HepG2 (cell line): ENCODE results near the gene EP300. TPM values are rescaled to one million over a fixed set of nuclear protein-coding genes. Genes with fewer than 3 reads are reported as not detected.

Source experiments
- CBX2 ChIP-seq, 2 experiments: fragments of 200-600 bp in 1 of 2; sonication (generic); formaldehyde crosslinking in 1 of 2; IDR thresholded peaks; 2 replicates each; pipeline versions ENCODE4 v1.7.0 to v1.8.1; 2018 to 2022; ENCODE audit warnings: low read depth in 2 of 2, low read length in 1 of 2, mild to moderate bottlenecking in 1 of 2, missing genetic modification reagents in 1 of 2
- CHCHD3 ChIP-seq: sonication (generic); formaldehyde crosslinking; IDR thresholded peaks from 2 replicates; pipeline ENCODE4 v1.8.0; 2022; ENCODE audit warnings: mild to moderate bottlenecking, missing genetic modification reagents, moderate library complexity
- CREM ChIP-seq, 2 experiments: sonication (generic) in 1 of 2; formaldehyde crosslinking in 1 of 2; IDR thresholded peaks; 2 replicates each; pipeline versions ENCODE4 v1.4.0 to v1.6.1; 2016 to 2020; ENCODE audit warnings: antibody characterized with exemption in 1 of 2, mild to moderate bottlenecking in 1 of 2, missing genetic modification reagents in 1 of 2
- PHF5A ChIP-seq: IDR thresholded peaks from one replicate; pipeline ENCODE4 v1.6.1; 2018; ENCODE audit warnings: low read depth, missing genetic modification reagents; ENCODE audit not compliant: unreplicated experiment
- POLR2AphosphoS2 ChIP-seq: IDR thresholded peaks from 2 replicates; pipeline ENCODE4 v1.6.1; 2011; ENCODE audit warnings: low read depth, low read length, improper control_type of control experiment
- SP4 ChIP-seq: sonication (generic); formaldehyde crosslinking; IDR thresholded peaks from 2 replicates; pipeline ENCODE4 v1.8.1; 2023; ENCODE audit warnings: mild to moderate bottlenecking, missing genetic modification reagents
- SRY ChIP-seq: sonication (generic); formaldehyde crosslinking; IDR thresholded peaks from 2 replicates; pipeline ENCODE4 v1.8.0; 2022; ENCODE audit warnings: mild to moderate bottlenecking, missing genetic modification reagents
- SUZ12 ChIP-seq: fragments of 150-350 bp; IDR thresholded peaks from 2 replicates; pipeline ENCODE4 v1.6.1; 2014; ENCODE audit warnings: low read depth, low read length
- SYNCRIP ChIP-seq: fragments of 200-400 bp; formaldehyde crosslinking; IDR thresholded peaks from 2 replicates; pipeline ENCODE4 v1.6.1; 2018; ENCODE audit warnings: mild to moderate bottlenecking, low read depth, low read length; ENCODE audit not compliant: insufficient read depth
- TBX2 ChIP-seq: sonication (generic); formaldehyde crosslinking; IDR thresholded peaks from 2 replicates; pipeline ENCODE4 v1.5.0; 2020; ENCODE audit warnings: missing genetic modification reagents, mild to moderate bottlenecking, borderline replicate concordance
- TGIF2 ChIP-seq: IDR thresholded peaks from 2 replicates; pipeline ENCODE4 v1.6.1; 2016; ENCODE audit warnings: control low read depth, missing compliant biosample characterization
- ZFP62 ChIP-seq: sonication (generic); formaldehyde crosslinking; IDR thresholded peaks from 2 replicates; pipeline ENCODE4 v1.4.0; 2020; ENCODE audit warnings: missing genetic modification reagents
- ZNF777 ChIP-seq: sonication (generic); formaldehyde crosslinking; IDR thresholded peaks from 2 replicates; pipeline ENCODE4 v1.4.0; 2020; ENCODE audit warnings: missing genetic modification reagents
- polyA plus RNA-seq, 8 experiments: library from polyadenylated mRNA; depleted of rRNA in 3 of 8; stranded (reverse) in 7 of 8; unstranded in 1 of 8; fragments of >200 nt; fragmentation: Illumina TruSeq in 4 of 8; extraction: Trizol in 4 of 8; gene quantifications; 2 replicates each; pipeline versions ENCODE4 v1.2.1 to v1.2.3, GENCODE V29; 2011 to 2016; ENCODE audit warnings: low read depth in 4 of 8, missing spikeins in 1 of 8, mixed read lengths in 1 of 8; ENCODE audit not compliant: insufficient read depth in 1 of 8
- total RNA-seq, 5 experiments: library from RNA; depleted of rRNA; stranded (reverse); fragments of >200 nt; fragmentation: Illumina TruSeq; extraction: Trizol; gene quantifications; 2 replicates each; pipeline ENCODE4 v1.2.3, GENCODE V29; 2016; ENCODE audit warnings: low read depth in 1 of 5
- TF ChIP-seq, protein P1 (sequence below): conservative IDR thresholded peaks from 2 replicates; pipeline ENCODE4 v1.6.1; 2018; ENCODE audit warnings: missing genetic modification reagents
- TF ChIP-seq, protein P2 (sequence below): sonication (generic); formaldehyde crosslinking; IDR thresholded peaks from 2 replicates; pipeline ENCODE4 v1.5.0; 2020; ENCODE audit warnings: mild to moderate bottlenecking, missing genetic modification reagents, borderline replicate concordance
- TF ChIP-seq, protein P3 (sequence below): sonication (generic); formaldehyde crosslinking; IDR thresholded peaks from 2 replicates; pipeline ENCODE4 v1.5.1; 2020; ENCODE audit warnings: missing genetic modification reagents, mild to moderate bottlenecking, borderline replicate concordance
- TF ChIP-seq, protein P4 (sequence below): fragments of 450-650 bp; IDR thresholded peaks from 2 replicates; pipeline ENCODE4 v1.6.1; 2016
- TF ChIP-seq, protein P5 (sequence below): sonication (generic); formaldehyde crosslinking; conservative IDR thresholded peaks from 2 replicates; pipeline ENCODE4 v1.8.0; 2022; ENCODE audit warnings: mild to moderate bottlenecking, moderate library complexity, missing genetic modification reagents

Gene EP300
- total and polyA plus RNA-seq, 2 of the 13 experiments (the other 11 are each of a cell fraction or from before 2014, with no cell fraction given) = 13.6 to 14.9 TPM

DNA sequence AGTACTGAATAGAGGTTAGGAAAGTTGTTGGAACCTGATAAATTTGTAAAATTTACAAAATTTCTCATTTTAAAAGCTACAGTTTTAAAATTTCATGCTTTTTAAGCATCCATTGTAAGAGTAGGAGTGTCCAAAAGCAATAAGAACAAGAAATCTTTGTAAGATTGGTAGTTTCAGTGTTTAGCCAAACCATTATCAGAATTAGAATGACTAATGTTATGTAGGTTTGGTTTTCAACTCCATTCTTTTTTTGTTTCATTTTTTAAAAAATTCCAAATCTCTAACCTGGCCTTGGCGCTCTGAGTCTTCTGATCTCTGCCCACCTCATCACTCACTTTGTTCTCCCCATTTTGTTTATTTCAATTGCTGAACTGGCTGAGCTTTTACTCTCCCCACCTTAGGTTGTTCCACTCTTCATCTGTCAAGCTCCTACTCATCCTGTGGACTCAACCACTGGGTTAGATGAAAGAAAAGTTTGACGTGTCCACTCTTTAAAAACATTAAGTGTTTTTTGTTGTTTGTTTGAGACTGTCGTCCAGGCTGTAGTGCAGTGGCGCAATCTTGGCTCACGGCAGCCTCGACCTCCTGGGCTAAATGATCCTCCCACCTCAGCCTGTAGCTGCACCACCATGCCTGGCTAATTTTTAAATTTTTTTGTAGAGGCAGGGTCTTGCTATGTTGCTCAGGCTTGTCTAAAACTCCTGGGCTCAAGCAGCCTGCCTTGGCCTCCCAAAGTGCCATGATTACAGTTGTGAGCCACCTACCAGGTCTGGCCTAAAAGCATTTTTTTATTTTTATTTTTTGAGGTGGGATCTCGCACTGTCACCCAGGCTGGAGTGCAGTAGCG is 14.0 kb downstream of the EP300 start (continued):
- TF ChIP-seq, protein P1, sequence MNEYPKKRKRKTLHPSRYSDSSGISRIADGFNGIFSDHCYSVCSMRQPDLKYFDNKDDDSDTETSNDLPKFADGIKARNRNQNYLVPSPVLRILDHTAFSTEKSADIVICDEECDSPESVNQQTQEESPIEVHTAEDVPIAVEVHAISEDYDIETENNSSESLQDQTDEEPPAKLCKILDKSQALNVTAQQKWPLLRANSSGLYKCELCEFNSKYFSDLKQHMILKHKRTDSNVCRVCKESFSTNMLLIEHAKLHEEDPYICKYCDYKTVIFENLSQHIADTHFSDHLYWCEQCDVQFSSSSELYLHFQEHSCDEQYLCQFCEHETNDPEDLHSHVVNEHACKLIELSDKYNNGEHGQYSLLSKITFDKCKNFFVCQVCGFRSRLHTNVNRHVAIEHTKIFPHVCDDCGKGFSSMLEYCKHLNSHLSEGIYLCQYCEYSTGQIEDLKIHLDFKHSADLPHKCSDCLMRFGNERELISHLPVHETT (CRISPR knock-in tag) = no peak
- no peak for TF ChIP-seq ZFP62 (CRISPR knock-in tag)
- no peak for TF ChIP-seq PHF5A
- no peak for TF ChIP-seq SRY (CRISPR knock-in tag)
- no peak for TF ChIP-seq CHCHD3 (CRISPR knock-in tag)
- TF ChIP-seq, protein P2, sequence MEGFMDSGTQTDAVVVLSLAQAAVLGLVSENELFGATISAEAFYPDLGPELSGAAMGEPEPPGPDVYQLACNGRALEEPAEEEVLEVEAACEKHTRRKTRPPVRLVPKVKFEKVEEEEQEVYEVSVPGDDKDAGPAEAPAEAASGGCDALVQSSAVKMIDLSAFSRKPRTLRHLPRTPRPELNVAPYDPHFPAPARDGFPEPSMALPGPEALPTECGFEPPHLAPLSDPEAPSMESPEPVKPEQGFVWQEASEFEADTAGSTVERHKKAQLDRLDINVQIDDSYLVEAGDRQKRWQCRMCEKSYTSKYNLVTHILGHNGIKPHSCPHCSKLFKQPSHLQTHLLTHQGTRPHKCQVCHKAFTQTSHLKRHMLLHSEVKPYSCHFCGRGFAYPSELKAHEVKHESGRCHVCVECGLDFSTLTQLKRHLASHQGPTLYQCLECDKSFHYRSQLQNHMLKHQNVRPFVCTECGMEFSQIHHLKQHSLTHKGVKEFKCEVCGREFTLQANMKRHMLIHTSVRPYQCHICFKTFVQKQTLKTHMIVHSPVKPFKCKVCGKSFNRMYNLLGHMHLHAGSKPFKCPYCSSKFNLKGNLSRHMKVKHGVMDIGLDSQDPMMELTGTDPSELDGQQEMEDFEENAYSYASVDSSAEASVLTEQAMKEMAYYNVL (CRISPR knock-in tag) = 0 out of 2 replicates have a peak, but pooled peaks have one; percentile 40
- no peak for TF ChIP-seq SUZ12
- no peak for TF ChIP-seq SP4 (CRISPR knock-in tag)
- TF ChIP-seq POLR2AphosphoS2 = no peak
- TF ChIP-seq CBX2 (IDR thresholded peaks at IDR 0.05; ENCODE audit: low read depth, low read length) = no peak
- TF ChIP-seq CBX2 (CRISPR knock-in tag; IDR thresholded peaks at IDR 0.05; ENCODE audit: low read depth) = no peak
- TF ChIP-seq SYNCRIP = no peak
- TF ChIP-seq CREM (IDR thresholded peaks at IDR 0.05) = peak; percentile 38; the same call in 1 of the 2 replicates
- TF ChIP-seq CREM (CRISPR knock-in tag; IDR thresholded peaks at IDR 0.05) = no peak
- TF ChIP-seq, protein P3, sequence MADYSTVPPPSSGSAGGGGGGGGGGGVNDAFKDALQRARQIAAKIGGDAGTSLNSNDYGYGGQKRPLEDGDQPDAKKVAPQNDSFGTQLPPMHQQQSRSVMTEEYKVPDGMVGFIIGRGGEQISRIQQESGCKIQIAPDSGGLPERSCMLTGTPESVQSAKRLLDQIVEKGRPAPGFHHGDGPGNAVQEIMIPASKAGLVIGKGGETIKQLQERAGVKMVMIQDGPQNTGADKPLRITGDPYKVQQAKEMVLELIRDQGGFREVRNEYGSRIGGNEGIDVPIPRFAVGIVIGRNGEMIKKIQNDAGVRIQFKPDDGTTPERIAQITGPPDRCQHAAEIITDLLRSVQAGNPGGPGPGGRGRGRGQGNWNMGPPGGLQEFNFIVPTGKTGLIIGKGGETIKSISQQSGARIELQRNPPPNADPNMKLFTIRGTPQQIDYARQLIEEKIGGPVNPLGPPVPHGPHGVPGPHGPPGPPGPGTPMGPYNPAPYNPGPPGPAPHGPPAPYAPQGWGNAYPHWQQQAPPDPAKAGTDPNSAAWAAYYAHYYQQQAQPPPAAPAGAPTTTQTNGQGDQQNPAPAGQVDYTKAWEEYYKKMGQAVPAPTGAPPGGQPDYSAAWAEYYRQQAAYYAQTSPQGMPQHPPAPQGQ (CRISPR knock-in tag) = no peak
- TF ChIP-seq, protein P4, sequence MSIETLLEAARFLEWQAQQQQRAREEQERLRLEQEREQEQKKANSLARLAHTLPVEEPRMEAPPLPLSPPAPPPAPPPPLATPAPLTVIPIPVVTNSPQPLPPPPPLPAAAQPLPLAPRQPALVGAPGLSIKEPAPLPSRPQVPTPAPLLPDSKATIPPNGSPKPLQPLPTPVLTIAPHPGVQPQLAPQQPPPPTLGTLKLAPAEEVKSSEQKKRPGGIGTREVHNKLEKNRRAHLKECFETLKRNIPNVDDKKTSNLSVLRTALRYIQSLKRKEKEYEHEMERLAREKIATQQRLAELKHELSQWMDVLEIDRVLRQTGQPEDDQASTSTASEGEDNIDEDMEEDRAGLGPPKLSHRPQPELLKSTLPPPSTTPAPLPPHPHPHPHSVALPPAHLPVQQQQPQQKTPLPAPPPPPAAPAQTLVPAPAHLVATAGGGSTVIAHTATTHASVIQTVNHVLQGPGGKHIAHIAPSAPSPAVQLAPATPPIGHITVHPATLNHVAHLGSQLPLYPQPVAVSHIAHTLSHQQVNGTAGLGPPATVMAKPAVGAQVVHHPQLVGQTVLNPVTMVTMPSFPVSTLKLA = no peak
- peak; percentile 72; the same call in 1 of the 2 replicates for TF ChIP-seq TGIF2 (CRISPR knock-in tag)
- TF ChIP-seq, protein P5, sequence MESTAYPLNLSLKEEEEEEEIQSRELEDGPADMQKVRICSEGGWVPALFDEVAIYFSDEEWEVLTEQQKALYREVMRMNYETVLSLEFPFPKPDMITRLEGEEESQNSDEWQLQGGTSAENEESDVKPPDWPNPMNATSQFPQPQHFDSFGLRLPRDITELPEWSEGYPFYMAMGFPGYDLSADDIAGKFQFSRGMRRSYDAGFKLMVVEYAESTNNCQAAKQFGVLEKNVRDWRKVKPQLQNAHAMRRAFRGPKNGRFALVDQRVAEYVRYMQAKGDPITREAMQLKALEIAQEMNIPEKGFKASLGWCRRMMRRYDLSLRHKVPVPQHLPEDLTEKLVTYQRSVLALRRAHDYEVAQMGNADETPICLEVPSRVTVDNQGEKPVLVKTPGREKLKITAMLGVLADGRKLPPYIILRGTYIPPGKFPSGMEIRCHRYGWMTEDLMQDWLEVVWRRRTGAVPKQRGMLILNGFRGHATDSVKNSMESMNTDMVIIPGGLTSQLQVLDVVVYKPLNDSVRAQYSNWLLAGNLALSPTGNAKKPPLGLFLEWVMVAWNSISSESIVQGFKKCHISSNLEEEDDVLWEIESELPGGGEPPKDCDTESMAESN (CRISPR knock-in tag) = peak; percentile 43; the same call in 1 of the 2 replicates
- TF ChIP-seq ZNF777 = peak; percentile 29; the same call in 1 of the 2 replicates
- TF ChIP-seq TBX2 (CRISPR knock-in tag) = peak; percentile 45; the same call in 1 of the 2 replicates
